Skeletal muscle tissue (tissue), 4 donors: ENCODE data around the gene ANGPTL2. TPM values are rescaled to one million over a fixed set of nuclear protein-coding genes. Genes with fewer than 3 reads are reported as not detected.

Source experiments
- H3K27ac ChIP-seq: one replicate; pipeline ENCODE4 v1.7.0; 2013; ENCODE audit warnings: mild to moderate bottlenecking, low read depth, low read length, inconsistent platforms
- H3K27me3 ChIP-seq, 3 donors: one replicate each; pipeline ENCODE4 v1.7.0; 2013; ENCODE audit warnings: low read length in 3 of 3; ENCODE audit not compliant: control insufficient read depth in 3 of 3, insufficient read depth in 3 of 3
- H3K36me3 ChIP-seq, 3 donors: one replicate each; pipeline ENCODE4 v1.7.0; 2013; ENCODE audit warnings: low read length in 3 of 3; ENCODE audit not compliant: control insufficient read depth in 3 of 3, insufficient read depth in 3 of 3
- H3K4me1 ChIP-seq, 3 donors: one replicate each; pipeline ENCODE4 v1.7.0; 2013; ENCODE audit warnings: low read length in 3 of 3, mild to moderate bottlenecking in 3 of 3; ENCODE audit not compliant: control insufficient read depth in 3 of 3, insufficient read depth in 3 of 3
- H3K4me3 ChIP-seq, 3 donors: one replicate each; pipeline ENCODE4 v1.7.0; 2013; ENCODE audit warnings: low read length in 3 of 3
- H3K9ac ChIP-seq, 3 donors: one replicate each; pipeline ENCODE4 v1.7.0; 2013; ENCODE audit warnings: low read length in 3 of 3, mild to moderate bottlenecking in 3 of 3, moderate library complexity in 2 of 3, low read depth in 1 of 3
- H3K9me3 ChIP-seq, 3 donors: one replicate each; pipeline ENCODE4 v1.7.0; 2013; ENCODE audit warnings: low read length in 3 of 3; ENCODE audit not compliant: control insufficient read depth in 3 of 3
- total RNA-seq: library from RNA; depleted of rRNA; stranded (reverse); fragments of >200 nt; gene quantifications from one replicate; pipeline ENCODE4 v1.2.3, GENCODE V29; 2014
- donor health status: Osteomylitis.

ANGPTL2 gene
- total RNA-seq, 1 donor from 2014 or later: 37.6 TPM

DNA sequence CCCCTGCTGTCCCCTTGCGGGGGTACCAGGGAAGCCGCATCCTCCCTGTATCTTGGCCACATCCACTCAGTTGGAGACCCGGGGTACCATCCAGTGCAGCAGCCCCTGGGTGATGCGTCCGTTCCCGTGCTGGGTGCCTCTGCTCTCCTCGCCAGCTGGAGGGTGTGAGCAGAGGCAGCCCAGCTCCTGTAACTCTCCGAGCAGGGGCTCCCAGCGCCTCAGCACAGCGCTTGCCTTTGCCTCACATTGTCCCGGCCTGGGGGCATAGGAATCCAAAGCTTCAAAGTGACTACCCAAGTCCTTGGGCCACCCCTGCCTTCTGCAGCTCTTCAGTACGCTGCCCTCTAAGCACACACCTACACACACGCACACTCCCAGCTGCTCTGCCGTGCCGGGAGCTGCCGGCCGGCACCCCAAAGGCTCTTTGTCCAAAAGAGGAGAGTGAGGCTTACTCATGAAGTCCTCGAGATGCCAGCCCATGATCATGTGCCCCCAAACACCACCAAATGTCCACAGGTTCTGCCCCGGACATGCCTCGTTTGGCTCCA, 733 bp downstream of the ANGPTL2 start:
- H3K36me3 ChIP-seq: peaks cover 0 to 8% (median 7%) of the 10 kb centered on the region in 3 donors
- peak overlapping the region; percentile 94 to 97 (median 95) for H3K4me3 ChIP-seq

DNA sequence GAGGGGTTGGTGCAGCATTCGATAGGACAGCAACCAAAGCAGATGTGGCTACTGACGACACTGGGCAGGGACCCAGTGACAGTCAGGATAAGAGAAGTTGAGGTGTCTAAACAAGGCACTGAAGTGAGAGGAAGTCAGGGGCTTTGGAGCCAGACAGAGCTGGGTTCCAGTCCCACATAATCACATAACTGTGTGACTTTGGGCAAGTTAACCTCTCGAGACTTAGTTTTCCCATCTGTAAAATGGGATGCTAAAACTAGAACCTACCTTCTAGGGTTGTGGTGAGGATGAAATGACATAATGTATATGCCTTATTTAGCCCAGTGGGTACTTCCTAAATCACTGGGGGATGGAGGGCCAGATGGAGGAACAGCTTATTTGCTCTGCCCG, 3.1 kb downstream of the ANGPTL2 start:
- H3K4me3 ChIP-seq: peak overlapping the region in 1 of 3 donors; percentile 52
- H3K27ac ChIP-seq: no peak overlapping the region
- no peak overlapping the region for H3K9ac ChIP-seq
- H3K9me3 ChIP-seq: no peaks in the 10 kb centered on the region
- H3K36me3 ChIP-seq: peaks cover 0 to 12% (median 7%) of the 10 kb centered on the region in 3 donors
- peaks cover 77 to 91% (median 84%) of the 10 kb centered on the region in 3 donors for H3K4me1 ChIP-seq
- no peaks in the 10 kb centered on the region for H3K27me3 ChIP-seq

More for the DNA sequence above, 733 bp downstream of the ANGPTL2 start:
- peaks cover 62 to 68% (median 62%) of the 10 kb centered on the region in 3 donors for H3K4me1 ChIP-seq
- peak overlapping the region; percentile 94 for H3K27ac ChIP-seq
- peak overlapping the region; percentile 95 to 98 (median 98) for H3K9ac ChIP-seq
- no peaks in the 10 kb centered on the region for H3K9me3 ChIP-seq
- H3K27me3 ChIP-seq: no peaks in the 10 kb centered on the region

DNA sequence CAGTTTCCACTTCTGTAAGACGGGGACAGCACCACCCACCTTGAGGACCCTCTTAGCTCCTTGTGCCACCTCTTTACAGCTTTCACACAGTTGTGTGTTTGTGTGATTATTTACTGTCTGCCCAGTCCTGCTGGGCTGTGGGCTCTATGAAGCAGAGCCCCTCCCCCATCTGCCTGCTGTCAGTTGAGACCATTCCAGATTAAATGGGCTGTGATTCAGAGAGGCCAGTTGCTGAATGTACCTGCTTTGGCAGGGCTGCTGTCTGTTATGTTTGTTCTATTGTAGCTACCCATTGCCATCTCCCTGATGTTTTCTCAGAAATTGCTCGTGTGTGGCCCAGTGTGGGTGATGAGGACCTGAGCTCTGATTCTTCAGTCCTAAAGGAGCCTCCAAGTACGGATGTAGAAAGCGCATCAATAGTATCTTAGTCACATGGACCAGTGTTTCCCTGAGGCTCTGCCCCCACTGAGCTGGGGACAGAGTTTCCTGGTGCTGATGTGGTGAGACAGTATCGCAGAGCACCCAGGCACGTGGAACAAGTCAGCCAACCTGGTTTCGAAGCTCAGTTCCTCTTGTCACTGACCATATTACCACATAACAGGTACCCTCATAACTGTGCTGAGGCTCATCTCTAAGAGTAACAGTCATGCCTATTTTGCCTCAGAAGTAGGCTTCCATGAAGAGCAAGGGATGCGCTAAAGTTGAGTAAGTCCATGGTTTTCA, 3.7 kb downstream of the ANGPTL2 start:
- Histone ChIP-seq H3K27me3 (no peaks in the 10 kb centered on the region), H3K4me3 (peak overlapping the region in 1 of 3 donors; percentile 52), H3K9me3 (no peaks in the 10 kb centered on the region), H3K4me1 (peaks cover 78 to 95% (median 89%) of the 10 kb centered on the region in 3 donors), H3K9ac (peak overlapping the region in 2 of 3 donors; percentile 17 to 52), H3K27ac (peak overlapping the region; percentile 14), H3K36me3 (peaks cover 0 to 12% (median 7%) of the 10 kb centered on the region in 3 donors)

DNA sequence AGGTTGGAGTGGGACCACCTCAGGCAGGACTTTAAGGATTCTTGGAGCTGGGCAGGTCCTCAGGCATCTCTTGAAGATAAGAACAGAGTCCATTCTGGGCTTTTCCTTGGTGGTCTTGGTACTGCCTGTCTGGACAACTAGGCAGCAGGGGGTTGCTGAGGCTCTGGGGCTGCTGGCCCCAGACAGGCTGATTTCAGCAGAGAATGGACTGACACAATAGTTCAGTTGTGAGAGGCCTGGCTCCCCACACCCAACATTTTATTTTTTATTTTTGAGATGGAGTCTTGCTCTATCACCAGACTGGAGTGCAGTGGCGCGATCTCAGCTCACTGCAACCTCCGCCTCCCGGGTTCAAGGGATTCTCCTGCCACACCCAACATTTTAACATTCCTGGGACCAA, 4.6 kb downstream of the ANGPTL2 start:
- Histone ChIP-seq H3K4me1 (peaks cover 70 to 96% (median 89%) of the 10 kb centered on the region in 3 donors), H3K36me3 (peaks cover 0 to 12% (median 7%) of the 10 kb centered on the region in 3 donors), H3K9ac (peak overlapping the region in 2 of 3 donors; percentile 8 to 62), H3K4me3 (peak overlapping the region in 1 of 3 donors; percentile 40), H3K9me3 (no peaks in the 10 kb centered on the region), H3K27ac (peak overlapping the region; percentile 51), H3K27me3 (no peaks in the 10 kb centered on the region)

DNA sequence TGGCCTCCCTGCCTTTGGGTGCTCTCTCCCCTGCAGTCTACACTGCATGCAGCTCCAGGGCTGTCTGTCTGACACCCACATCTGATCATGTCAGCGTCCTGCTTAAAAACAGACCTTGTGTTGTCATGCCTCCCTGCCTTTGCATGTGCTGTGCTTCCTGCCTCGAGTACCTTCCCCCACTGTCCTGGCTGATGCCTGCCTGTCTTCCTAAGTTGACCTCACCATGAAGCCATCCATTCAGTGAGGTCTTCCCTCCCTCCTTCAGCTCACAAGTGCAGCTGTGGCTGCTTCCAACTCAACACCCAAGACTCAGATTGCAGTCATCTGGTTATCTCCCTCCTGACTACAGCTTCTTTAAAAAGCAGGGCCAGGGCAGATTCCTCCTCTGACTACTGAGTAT, 5.5 kb downstream of the ANGPTL2 start:
- Histone ChIP-seq H3K4me1 (peaks cover 72 to 97% (median 94%) of the 10 kb centered on the region in 3 donors), H3K9me3 (no peaks in the 10 kb centered on the region), H3K4me3 (peak overlapping the region in 2 of 3 donors; percentile 13 to 40), H3K36me3 (peaks cover 0 to 14% (median 7%) of the 10 kb centered on the region in 3 donors), H3K27ac (peak overlapping the region; percentile 51), H3K27me3 (no peaks in the 10 kb centered on the region), H3K9ac (peak overlapping the region; percentile 5 to 62 (median 8))

DNA sequence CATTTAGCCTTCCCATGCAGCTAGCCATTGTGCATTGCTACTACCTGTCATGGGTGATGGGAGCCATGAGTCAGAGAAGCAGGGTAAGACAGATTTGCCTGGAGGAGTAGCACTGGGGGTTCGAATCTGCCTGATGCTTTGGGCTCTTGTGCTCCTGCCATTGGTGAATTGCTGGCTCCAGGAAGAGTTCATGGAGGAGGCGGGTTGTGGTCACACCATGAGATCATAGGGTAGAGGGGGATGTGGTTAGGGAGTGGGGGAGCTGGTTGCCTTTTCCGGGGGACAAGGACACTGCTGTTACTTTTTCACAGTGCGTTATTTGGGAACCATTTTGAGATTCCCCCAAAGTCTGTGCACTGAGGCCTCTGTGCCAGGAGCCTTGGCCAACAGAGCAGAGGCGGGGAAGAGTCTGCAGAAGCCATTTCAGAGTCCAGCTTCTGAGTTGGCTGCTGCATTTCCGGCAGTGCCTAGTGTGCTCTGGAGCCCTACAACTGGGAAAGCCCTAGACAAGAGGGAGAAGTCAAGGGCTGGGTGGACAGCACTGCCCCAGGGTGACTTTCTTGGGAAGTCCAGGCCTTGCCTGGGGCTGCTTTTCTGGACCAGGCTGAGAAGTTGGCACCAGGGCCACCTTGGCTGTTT, 6.2 kb downstream of the ANGPTL2 start:
- peaks cover 69 to 96% (median 91%) of the 10 kb centered on the region in 3 donors for H3K4me1 ChIP-seq
- no peaks in the 10 kb centered on the region for H3K9me3 ChIP-seq
- H3K27me3 ChIP-seq: no peaks in the 10 kb centered on the region
- H3K27ac ChIP-seq: peak overlapping the region; percentile 51
- no peak overlapping the region for H3K4me3 ChIP-seq
- H3K36me3 ChIP-seq: peaks cover 0 to 14% (median 7%) of the 10 kb centered on the region in 3 donors
- peak overlapping the region in 1 of 3 donors; percentile 50 for H3K9ac ChIP-seq

DNA sequence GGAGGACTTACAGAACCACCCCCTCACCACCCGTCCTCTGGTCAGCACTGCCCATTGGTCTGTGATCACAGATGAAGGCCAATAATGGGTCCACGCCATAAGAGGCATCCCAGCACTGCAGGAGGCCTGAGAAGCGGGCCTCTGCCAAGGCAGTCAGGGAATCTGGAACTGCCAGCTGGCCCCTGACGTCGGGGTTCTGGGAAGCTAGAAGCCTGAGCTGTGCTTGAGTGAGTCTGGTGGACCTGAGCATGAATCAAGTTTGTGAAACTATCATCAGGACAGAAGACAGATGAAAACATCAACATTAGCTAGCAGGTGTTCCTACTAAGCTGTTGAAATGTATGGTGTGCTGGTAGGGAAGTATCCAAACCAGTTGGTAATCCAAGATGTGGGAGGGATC, 7.8 kb downstream of the ANGPTL2 start:
- H3K27ac ChIP-seq: peak overlapping the region; percentile 43

DNA sequence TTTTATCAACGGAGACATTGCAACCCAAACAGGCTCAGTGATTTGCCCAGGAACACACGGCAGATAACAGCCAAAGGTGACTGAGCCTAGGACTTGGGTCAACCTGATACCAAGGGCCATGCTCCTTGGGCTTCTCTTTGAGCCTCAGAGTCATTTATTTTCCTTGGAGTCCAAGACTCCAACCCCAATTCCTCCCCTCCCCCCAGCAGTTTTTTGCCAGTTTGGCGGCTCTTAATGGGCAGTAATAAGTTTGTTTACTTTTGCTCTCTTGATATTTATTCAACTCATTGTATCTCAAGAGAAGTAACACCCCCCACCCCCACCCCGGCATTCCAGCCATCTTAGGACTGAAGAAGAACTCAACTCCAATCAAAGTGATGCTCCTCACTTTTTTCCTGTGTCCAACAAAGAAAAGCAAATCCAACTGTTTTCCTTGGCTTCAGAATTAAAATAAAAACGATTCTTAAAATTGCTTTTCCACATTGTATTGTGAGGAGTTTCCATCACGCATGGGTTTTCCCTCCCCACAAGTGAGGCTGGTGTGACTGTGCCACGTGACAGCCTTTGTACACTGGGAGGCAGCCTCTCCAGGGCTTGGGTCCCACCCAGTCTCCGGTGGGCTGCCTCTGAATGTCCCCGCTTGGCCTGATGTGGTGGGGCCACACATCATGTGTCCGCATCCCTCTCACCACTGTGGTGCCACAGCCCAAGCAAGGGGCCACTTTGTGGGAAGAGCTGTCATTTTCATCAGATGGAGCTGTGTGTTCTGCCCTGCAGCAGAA, 9.1 kb downstream of the ANGPTL2 start:
- Histone ChIP-seq H3K4me3 (no peak overlapping the region), H3K4me1 (peaks cover 65 to 88% (median 83%) of the 10 kb centered on the region in 3 donors), H3K27ac (peak overlapping the region; percentile 9)

More for the DNA sequence above, 7.8 kb downstream of the ANGPTL2 start:
- no peaks in the 10 kb centered on the region for H3K27me3 ChIP-seq
- H3K36me3 ChIP-seq: peaks cover 4 to 9% (median 7%) of the 10 kb centered on the region in 3 donors
- no peaks in the 10 kb centered on the region for H3K9me3 ChIP-seq
- H3K4me3 ChIP-seq: peak overlapping the region in 1 of 3 donors; percentile 7
- peaks cover 67 to 91% (median 88%) of the 10 kb centered on the region in 3 donors for H3K4me1 ChIP-seq
- peak overlapping the region in 1 of 3 donors; percentile 33 for H3K9ac ChIP-seq

DNA sequence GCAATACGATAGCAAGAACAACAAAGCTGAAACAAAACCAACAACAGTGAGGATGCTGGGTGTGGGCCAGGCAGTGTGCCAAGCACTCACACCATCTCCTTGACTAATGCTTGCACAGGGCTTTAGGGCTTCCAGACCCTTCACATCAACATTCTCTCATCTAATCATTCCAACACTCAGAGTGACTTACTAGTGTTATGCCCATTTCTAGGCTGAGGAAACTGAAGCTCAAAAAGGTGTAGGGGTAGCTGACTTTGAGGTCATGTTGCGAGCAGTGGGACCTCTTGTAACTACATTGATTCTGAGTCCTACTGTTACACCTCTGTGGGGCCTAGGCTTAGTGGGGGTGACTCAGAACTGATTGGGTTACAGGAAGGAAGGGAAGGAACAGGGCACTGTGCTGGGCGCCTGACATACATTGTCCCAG, 9.7 kb downstream of the ANGPTL2 start:
- Histone ChIP-seq H3K9ac (no peak overlapping the region), H3K36me3 (peaks cover 8 to 16% (median 15%) of the 10 kb centered on the region in 3 donors), H3K4me3 (peak overlapping the region in 2 of 3 donors; percentile 4 to 14), H3K4me1 (peaks cover 66 to 88% (median 83%) of the 10 kb centered on the region in 3 donors), H3K9me3 (no peaks in the 10 kb centered on the region), H3K27me3 (no peaks in the 10 kb centered on the region), H3K27ac (peak overlapping the region; percentile 9)

More for the DNA sequence above, 9.1 kb downstream of the ANGPTL2 start:
- Histone ChIP-seq H3K9me3 (no peaks in the 10 kb centered on the region), H3K27me3 (no peaks in the 10 kb centered on the region), H3K9ac (no peak overlapping the region), H3K36me3 (peaks cover 4 to 10% (median 10%) of the 10 kb centered on the region in 3 donors)
